ENCODE measurements around the gene KCNJ2.

DNA sequence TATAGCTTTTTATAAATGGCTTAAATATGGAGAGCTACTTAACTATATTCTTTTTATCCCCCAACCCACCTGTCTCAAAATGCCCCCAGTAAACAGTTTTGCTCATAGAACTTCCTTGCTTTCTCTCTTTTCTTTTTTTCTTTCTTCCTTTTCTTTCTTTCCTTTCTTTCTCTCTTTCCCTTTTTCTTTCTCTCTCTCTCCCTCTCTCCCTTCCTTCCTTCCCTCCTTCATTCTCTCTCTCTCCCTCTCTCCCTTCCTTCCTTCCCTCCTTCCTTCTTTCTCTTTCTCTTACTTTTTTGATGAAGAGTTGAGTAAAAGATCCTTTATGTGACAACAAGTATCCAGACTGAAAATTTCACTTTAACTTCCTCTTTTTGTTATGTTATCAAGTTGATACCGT is 48.2 kb downstream of the KCNJ2 start:
- TF ChIP-seq POLR2AphosphoS5 (IDR thresholded peaks at IDR 0.05), result no peak
- TF ChIP-seq, protein P1, sequence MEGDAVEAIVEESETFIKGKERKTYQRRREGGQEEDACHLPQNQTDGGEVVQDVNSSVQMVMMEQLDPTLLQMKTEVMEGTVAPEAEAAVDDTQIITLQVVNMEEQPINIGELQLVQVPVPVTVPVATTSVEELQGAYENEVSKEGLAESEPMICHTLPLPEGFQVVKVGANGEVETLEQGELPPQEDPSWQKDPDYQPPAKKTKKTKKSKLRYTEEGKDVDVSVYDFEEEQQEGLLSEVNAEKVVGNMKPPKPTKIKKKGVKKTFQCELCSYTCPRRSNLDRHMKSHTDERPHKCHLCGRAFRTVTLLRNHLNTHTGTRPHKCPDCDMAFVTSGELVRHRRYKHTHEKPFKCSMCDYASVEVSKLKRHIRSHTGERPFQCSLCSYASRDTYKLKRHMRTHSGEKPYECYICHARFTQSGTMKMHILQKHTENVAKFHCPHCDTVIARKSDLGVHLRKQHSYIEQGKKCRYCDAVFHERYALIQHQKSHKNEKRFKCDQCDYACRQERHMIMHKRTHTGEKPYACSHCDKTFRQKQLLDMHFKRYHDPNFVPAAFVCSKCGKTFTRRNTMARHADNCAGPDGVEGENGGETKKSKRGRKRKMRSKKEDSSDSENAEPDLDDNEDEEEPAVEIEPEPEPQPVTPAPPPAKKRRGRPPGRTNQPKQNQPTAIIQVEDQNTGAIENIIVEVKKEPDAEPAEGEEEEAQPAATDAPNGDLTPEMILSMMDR (IDR thresholded peaks at IDR 0.05), result no peak
- TF ChIP-seq EP300 (IDR thresholded peaks at IDR 0.05), result no peak

Measured in stomach (tissue), 4 donors.